SU-DHL-6 (cell line): ENCODE data around the gene HCFC1R1.

Experiments
- EZH2phosphoT487 ChIP-seq: fragments of 200-600 bp; sonication (generic), shearing (Covaris generic); conservative IDR thresholded peaks from 2 replicates; pipeline ENCODE4 v1.6.1; 2018; ENCODE audit warnings: mild to moderate bottlenecking, antibody characterized with exemption, low read length, moderate library complexity, mixed read lengths
- TF ChIP-seq, protein P1 (sequence below): fragments of 200-600 bp; sonication (generic); IDR thresholded peaks from one replicate; pipeline ENCODE4 v1.5.1; 2017; ENCODE audit warnings: antibody characterized with exemption, mild to moderate bottlenecking, low read length, moderate library complexity; ENCODE audit not compliant: insufficient read depth, poor library complexity, severe bottlenecking

DNA sequence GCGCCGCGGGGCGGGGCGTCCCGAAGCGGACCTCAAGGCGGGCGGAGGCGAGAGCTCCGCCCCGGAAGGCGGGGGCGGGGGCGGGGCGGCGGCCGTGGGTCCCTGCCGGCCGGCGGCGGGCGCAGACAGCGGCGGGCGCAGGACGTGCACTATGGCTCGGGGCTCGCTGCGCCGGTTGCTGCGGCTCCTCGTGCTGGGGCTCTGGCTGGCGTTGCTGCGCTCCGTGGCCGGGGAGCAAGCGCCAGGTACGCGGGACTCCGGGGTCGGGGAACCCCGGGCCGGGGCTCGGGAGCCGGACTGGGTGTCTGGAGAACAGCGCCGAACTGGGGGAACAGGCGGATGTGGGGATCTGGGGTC, 3.5 kb downstream of the HCFC1R1 start, which contains the start of gene TNFRSF12A:
- TF ChIP-seq EZH2phosphoT487 = no peak
- TF ChIP-seq, protein P1, sequence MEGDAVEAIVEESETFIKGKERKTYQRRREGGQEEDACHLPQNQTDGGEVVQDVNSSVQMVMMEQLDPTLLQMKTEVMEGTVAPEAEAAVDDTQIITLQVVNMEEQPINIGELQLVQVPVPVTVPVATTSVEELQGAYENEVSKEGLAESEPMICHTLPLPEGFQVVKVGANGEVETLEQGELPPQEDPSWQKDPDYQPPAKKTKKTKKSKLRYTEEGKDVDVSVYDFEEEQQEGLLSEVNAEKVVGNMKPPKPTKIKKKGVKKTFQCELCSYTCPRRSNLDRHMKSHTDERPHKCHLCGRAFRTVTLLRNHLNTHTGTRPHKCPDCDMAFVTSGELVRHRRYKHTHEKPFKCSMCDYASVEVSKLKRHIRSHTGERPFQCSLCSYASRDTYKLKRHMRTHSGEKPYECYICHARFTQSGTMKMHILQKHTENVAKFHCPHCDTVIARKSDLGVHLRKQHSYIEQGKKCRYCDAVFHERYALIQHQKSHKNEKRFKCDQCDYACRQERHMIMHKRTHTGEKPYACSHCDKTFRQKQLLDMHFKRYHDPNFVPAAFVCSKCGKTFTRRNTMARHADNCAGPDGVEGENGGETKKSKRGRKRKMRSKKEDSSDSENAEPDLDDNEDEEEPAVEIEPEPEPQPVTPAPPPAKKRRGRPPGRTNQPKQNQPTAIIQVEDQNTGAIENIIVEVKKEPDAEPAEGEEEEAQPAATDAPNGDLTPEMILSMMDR = no peak
